Stimulated activated CD4-positive, alpha-beta T cell treated with anti-CD3 and anti-CD28 coated beads, Interleukin-15, amount 100 ng/mL, for 24 hours (primary cell): Measurements from ENCODE around the gene TMEM174.

Source experiments
- DNase-seq: peaks from one replicate; pipeline ENCODE4 v3.0.0-alpha.2; 2020

The TMEM174 gene, protein sequence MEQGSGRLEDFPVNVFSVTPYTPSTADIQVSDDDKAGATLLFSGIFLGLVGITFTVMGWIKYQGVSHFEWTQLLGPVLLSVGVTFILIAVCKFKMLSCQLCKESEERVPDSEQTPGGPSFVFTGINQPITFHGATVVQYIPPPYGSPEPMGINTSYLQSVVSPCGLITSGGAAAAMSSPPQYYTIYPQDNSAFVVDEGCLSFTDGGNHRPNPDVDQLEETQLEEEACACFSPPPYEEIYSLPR

DNA sequence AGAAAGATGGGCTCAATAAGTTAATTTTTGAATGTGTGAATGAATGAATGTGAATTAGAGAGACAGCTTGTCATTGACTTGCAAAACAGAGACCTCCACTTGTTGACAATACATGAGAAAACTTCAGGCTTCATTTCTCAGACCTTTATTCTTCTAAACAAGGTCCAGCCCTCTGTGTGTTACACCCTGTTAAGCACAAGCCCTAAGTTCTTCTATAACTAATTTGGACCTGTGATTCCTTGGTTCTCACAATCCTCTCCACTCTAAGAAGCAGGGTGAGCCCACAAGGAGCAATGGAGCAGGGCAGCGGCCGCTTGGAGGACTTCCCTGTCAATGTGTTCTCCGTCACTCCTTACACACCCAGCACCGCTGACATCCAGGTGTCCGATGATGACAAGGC lies at the start of gene TMEM174:
Gene TMEM174 (plus strand): TSS at position 243 of the 400 bp plus-strand sequence. CDS start 51 bp downstream, at position 294.
- DNase-seq, result no peak

GRCh38 chr5:73125289-73125688 lies 47.7 kb upstream of the TMEM174 start:
- no peak for DNase-seq

DNA sequence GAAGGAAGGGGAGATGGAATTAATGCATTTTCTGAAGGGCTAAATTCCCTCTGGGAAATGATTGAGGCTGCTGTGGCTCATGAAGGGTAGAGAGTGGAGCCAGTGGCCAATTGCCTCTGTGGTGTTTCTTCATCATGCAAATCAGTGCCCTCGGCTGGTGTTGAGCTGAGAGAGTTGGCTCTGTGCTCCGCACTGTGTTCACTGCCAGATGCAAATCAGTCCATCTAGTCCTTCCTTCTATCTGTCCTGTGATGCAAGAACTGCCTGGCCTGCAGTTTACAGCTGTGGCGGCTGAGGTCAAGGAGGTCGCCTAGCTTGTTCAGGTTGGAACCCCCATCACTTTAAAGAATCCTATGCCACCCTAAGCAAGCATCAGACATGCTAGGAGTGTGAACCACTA lies 46.6 kb upstream of the TMEM174 start:
- DNase-seq, result no peak

DNA sequence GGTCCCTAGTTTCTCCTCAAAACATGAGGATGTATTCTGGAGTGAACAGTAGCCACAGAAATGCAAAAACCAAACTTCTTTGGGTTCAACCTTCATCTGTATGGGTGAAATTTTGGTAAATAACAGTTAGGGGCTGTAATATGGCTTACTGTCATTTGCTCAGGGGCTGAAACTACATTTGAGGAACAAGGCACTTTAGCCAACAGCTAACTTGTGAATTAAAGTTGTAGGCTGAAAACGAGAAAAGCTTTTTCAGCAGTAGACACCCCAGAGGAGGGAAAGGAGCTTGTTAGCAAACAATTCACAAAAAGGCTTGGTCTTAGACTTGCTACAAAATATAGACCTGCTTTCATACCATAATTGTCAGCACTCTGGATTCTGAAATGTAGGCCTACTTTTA lies 46.0 kb upstream of the TMEM174 start:
- no peak for DNase-seq

GRCh38 chr5:73129143-73129542 lies 43.9 kb upstream of the TMEM174 start:
- no peak for DNase-seq

DNA sequence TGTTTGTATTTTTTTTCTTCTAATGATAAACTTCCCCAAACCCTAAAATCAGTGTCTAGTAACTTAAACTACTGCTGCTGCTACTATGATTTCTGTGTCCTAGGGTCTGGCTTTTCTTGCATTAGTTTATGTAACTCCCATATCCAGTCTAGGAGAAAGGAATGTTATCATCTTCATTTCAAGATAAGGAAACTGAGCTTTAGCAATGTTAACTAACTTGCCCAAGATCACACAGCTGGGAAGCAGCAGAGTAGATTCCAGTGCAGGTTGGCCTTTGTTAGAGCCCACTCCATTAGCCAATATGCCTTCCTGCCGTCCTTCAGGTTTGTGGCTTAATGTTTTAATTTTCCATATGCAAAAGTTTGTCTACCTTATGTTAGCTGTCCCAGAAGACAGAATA lies 42.2 kb upstream of the TMEM174 start:
- DNase-seq, result no peak

DNA sequence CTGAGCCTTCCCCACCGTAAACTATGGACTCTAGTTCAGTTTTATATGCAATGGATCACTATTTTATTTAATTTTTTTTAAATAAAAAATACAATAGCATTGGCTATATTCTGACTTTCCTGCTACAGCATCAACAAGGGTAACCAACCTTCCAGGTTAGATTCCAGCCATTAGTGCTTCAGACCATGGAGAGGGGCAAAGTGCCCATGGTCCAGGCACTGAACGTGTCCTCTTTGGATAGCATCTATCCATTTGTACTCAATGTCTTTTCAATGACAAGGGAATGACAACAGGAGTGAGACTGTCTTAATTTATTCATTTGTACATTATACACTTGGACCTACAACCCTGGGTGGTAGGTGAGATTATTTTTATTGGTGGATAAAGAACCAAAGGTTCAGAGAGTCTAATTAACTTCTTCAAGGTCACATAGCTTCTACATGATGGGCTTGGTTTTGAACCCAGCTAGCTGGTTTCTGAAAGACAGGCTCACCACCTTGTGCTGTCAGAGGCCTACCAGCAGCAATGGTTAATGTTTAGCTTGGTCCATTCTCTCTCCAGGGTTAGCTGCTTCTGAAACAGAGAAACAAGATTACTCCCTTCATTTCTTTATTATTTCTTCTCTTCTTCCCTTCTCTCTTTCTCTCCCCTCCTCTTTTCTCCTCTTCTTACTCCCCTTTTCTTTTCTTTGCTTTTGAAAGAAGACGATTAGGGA lies 41.1 kb upstream of the TMEM174 start:
- no peak for DNase-seq

GRCh38 chr5:73132759-73133158 lies 40.2 kb upstream of the TMEM174 start:
- no peak for DNase-seq

GRCh38 chr5:73135021-73135420 lies 38.0 kb upstream of the TMEM174 start:
- no peak for DNase-seq

GRCh38 chr5:73135429-73136054 lies 37.5 kb upstream of the TMEM174 start:
- DNase-seq, result peak; percentile 27

GRCh38 chr5:73136055-73136562 lies 36.9 kb upstream of the TMEM174 start:
- no peak for DNase-seq

DNA sequence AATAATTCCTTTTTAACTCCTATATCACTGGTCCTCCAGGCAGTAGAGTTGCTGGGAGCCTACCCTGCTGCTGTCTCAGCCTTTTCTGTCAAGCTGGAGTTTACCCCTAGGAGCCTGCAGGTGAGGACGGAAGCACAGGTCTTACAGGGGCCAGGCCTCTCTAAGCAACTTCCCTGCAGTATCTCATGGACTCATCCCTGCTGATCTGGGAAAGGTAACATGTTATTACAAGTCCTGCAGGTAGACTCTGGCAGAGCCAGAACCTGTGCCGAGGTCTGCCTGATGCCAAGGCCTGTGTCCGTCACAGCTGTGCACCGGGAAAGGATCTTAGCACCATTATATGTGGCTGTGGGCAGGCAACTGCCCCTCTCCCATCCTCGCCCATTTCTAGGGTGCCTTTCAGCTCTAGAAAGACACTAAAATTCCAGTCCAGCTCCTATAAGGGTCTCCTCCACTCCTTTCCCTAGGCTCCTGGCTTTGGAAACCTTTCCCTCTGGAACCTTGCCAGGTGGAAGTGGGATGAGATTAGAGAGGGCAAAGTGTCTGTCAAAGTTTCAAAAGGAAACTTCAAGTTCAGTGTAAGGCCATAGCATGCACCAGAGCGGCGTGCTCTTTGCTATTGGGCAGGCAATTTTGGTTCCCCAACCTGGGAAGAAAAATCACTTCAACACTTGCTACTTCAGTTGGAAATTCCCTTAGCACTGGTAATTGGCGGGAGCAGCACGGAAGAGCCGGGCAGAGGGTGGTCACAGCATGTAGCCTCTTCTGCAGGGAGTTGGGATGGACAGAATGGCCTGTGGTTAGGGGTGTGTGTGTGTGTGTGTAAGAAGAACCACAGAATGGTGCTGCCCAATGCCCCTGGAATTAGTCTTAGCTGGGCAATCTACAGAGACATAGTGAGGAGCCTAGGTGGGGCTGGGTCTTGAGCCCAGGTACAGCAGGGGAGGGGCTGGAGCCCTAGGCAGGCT lies 35.1 kb upstream of the TMEM174 start:
- DNase-seq, result no peak

DNA sequence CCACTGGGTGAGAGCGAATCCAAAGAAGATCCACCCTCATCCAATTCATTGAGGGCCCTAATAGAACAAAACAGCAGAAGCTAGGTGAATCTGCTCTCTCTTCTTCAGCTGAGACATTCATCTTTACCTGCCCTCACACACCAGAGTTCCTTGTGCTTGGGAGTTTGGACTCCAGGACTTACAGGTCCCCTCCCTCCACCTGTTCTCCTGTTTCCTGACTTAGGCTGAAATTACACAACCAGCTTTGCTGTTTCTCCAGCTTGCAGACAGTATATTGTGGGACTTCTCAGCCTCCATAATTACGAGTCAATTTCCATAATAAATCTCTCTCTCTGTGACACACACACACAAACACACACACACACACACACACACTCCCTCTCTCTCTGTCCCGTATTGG lies 33.5 kb upstream of the TMEM174 start:
- DNase-seq, result no peak

- no peak for DNase-seq
These were observed 32.2 kb upstream of the TMEM174 start for GRCh38 chr5:73140801-73141200.

GRCh38 chr5:73142035-73142434 lies 31.0 kb upstream of the TMEM174 start:
- no peak for DNase-seq

DNA sequence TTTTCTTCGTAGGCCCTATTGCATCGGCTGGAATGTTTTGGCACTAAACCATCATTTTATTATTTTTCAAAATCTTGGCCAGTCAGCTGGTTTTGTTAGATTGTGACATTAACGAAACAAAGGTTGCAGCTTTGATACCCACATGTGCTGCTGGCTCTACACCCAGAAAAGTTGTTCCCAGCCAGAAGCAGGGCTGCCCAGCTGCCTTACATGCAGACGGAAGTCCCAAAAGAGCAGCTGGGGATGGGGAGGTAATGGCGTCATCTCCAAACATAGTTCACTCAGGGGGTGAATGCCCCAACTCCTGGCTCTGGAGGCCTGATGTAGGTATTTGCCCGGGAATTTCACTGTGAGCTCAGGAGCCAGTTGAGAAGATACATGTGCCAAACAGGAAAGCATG lies 29.3 kb upstream of the TMEM174 start:
- DNase-seq, result no peak

- no peak for DNase-seq
These were observed 23.5 kb upstream of the TMEM174 start for GRCh38 chr5:73149540-73149939.

DNA sequence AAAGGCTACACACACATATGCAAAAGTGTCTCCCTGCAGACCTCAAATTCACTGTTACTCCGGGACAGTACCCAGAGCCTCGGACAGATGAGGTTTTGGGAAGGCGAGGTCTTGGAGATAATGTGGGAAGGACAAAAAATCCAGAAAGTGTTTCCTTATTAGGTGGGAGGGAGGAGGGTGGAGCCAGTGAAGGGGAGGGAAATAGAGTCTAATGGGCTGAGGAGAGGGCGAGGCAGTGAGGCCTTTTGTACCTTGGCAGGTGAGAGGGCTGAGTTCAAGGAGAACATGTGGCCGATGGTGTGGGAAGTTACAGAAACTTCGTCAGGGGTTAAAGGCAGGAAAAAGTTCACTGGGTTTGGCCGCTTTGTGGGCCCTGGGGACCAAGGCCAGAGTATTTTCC lies 22.1 kb upstream of the TMEM174 start:
- DNase-seq, result no peak

DNA sequence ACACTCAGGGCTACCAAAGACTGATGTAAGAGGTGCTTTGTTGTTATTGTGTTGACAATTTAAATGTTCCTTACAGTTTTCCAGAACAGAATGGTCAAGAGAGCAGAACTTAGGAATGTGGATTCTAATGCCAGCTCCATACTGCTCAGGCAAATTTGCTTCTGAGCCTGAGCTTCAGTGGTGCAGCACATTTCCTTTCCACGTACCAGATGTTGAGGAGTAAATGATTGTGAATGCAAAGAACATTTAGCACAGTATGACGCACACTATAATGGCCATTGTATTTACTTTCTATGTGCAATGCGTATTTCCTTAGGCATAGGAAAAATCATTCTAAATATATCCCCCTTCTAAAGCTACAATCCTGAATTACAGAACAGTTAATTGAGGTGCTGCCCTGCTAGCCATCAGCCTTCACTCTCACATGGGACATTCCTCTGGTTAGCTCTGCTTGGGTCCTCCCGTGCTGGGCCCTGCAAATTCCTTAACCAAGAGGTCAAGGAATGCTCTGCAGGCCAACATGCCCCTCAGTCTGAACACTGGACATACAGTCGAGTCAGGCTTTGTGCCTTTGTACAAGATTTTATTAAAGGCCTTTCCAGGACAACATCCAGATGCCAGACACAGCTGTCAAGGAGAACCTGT lies 21.1 kb upstream of the TMEM174 start:
- DNase-seq, result no peak

DNA sequence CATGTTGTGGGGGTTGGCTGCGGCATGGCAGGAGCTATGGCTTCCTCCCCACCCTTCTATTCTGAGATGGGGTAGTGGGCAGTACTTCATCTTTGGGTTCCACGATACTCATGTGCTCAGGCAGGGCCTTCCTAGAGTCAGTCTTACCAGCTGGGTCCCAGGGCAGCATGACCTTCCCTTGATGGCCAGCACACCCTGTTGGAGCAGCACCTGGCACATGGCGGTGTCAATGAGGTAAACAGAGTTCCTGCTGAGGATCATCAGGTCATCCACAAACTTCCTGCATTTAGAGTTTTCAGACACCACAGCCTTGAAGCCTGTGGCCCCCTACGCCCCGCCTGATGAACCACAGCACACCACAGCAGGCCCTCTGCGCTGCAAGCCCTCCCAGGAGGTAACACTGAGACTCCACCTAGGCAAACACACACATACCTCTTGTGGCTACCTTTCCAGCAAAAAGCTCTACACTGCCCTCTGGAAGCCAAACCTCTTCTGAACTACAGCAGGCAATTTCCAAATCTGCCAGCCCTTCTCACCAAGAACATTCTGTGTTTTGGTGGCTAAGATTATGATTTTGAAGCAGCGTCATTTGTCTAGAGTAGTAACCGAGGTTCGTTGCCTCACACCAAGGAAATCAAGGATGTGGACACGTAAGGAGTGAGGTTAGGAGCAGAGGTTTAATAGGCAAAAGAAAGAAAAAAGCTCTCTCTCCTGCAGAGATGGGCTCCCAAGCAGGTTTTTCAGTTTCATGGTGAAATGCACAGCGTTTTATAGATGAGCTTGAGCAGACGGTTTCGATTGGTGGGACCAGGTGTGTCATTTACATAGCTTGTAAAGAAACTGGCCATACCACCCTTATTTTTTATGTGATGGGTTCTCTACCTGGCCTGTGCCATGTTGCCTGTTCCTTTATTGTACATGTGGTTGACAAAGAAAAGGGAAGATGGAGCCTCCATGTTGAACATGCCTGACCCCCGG lies 20.3 kb upstream of the TMEM174 start:
- DNase-seq, result no peak

- DNase-seq, result no peak
These were observed 19.5 kb upstream of the TMEM174 start for GRCh38 chr5:73153513-73153912.
